ENCODE results near the gene PRAMEF8.
"Not testable (repeated sequence)": the region's sequence is repeated elsewhere in the genome, so short reads cannot be mapped to it uniquely, and the experiment has no call there.

- TF ChIP-seq POLR2A, CTCF (IDR thresholded peaks at IDR 0.05): not testable (repeated sequence)
These were observed 50.9 kb downstream of the PRAMEF8 start for GRCh38 chr1:13234057-13234456.
